Frontal cortex (tissue), 1 donor: ENCODE results near the gene METTL2A. TPM values are rescaled to one million over a fixed set of nuclear protein-coding genes. Genes with fewer than 3 reads are reported as not detected.

ENCODE experiments used
- small RNA-seq: library from RNA; depleted of rRNA; stranded (forward); fragments of <200 nt; gene quantifications from one replicate; pipeline ENCODE3, GENCODE V24; 2014
- total RNA-seq: library from RNA; depleted of rRNA; stranded (reverse); fragments of >200 nt; gene quantifications from one replicate; pipeline ENCODE4 v1.2.3, GENCODE V29; 2014

Gene METTL2A
- total RNA-seq, 1 donor from 2014 or later = 44.8 TPM

Small RNA genes lying within 50 kb of the gene (small RNA-seq; reads per million reads assigned to genes)
- not detected for gene RNU7-52P

Other genes with a start within 250 kb of the METTL2A start
- 0.82 TPM for gene EFCAB3, start 43.3 kb upstream of the METTL2A start, total RNA-seq
- gene TLK2, start 54.9 kb downstream of the METTL2A start, total RNA-seq = 79.5 TPM
- gene MRC2, start 203.8 kb downstream of the METTL2A start, total RNA-seq = 13.5 TPM